HG03196 (cell line): Measurements from ENCODE around the gene WHRN.

Source experiments
- ATAC-seq: cut with Tn5 transposase; IDR thresholded peaks from one replicate; pipeline ENCODE4 v1.9.1; 2021; ENCODE audit not compliant: unreplicated experiment

Gene WHRN

GRCh38 chr9:114515528-114515927 is 10.3 kb upstream of the WHRN start:
- no peak for ATAC-seq

- no peak for ATAC-seq
These were observed 8.6 kb upstream of the WHRN start for GRCh38 chr9:114513959-114514267.

- no peak for ATAC-seq
These were observed 8.0 kb upstream of the WHRN start for GRCh38 chr9:114513055-114513958.

GRCh38 chr9:114511978-114512874 is 7.0 kb upstream of the WHRN start:
- ATAC-seq, result no peak

- ATAC-seq, result no peak
These were observed 2.5 kb upstream of the WHRN start for GRCh38 chr9:114507726-114508125.

GRCh38 chr9:114506082-114506390 is 763 bp upstream of the WHRN start:
- ATAC-seq, result no peak

GRCh38 chr9:114504341-114505186 is 709 bp downstream of the WHRN start:
- ATAC-seq, result no peak

- ATAC-seq, result no peak
These were observed 1.5 kb downstream of the WHRN start for GRCh38 chr9:114503522-114504340.

- no peak for ATAC-seq
These were observed 2.3 kb downstream of the WHRN start for GRCh38 chr9:114503009-114503408.

- ATAC-seq, result no peak
These were observed 3.2 kb downstream of the WHRN start for GRCh38 chr9:114501796-114502682.

- ATAC-seq, result no peak
These were observed 4.5 kb downstream of the WHRN start for GRCh38 chr9:114500697-114501292.

- ATAC-seq, result no peak
These were observed 5.2 kb downstream of the WHRN start for GRCh38 chr9:114499941-114500696.

GRCh38 chr9:114499528-114499927 is 5.7 kb downstream of the WHRN start:
- ATAC-seq, result no peak

GRCh38 chr9:114497727-114498382 is 7.4 kb downstream of the WHRN start:
- no peak for ATAC-seq

- no peak for ATAC-seq
These were observed 8.0 kb downstream of the WHRN start for GRCh38 chr9:114497236-114497635.

- no peak for ATAC-seq
These were observed 9.3 kb downstream of the WHRN start for GRCh38 chr9:114496011-114496410.

- no peak for ATAC-seq
These were observed 10.3 kb downstream of the WHRN start for GRCh38 chr9:114494776-114495569.
